Measurements from ENCODE around the gene RDH5. TPM values are rescaled to one million over a fixed set of nuclear protein-coding genes. Genes with fewer than 3 reads are reported as not detected.

The RDH5 gene
- total and polyA plus RNA-seq, 4 donors = 9.2 to 61.7 (median 29.2) TPM

- H3K9ac ChIP-seq (ENCODE audit: low read depth in 1 of 2, low read length in 2 of 2) = peak overlapping the region; percentile 64 to 70
- H3K36me3 ChIP-seq (ENCODE audit: control insufficient read depth in 4 of 4, insufficient read depth in 3 of 4, low read depth in 1 of 4, low read length in 3 of 4) = peaks cover 0 to 9% (median 0%) of the 10 kb centered on the region in 4 donors
- H3K4me3 ChIP-seq (ENCODE audit: low read depth in 1 of 3, low read length in 3 of 3) = peak overlapping the region; percentile 67 to 97 (median 72)
- H3K9me3 ChIP-seq (ENCODE audit: control insufficient read depth in 4 of 4, low read length in 3 of 4) = no peaks in the 10 kb centered on the region
- peak; percentile 63 for TF ChIP-seq CTCF (IDR thresholded peaks at IDR 0.05; ENCODE audit: low read depth, low read length, missing input control)
- TF ChIP-seq MAX (IDR thresholded peaks at IDR 0.05) = peak; percentile 70
- TF ChIP-seq FOXA2 (IDR thresholded peaks at IDR 0.05) = peak; percentile 2
- TF ChIP-seq EGR1 (IDR thresholded peaks at IDR 0.05; ENCODE audit: low read depth in 2 of 2) = peak; percentile 99
- peak; percentile 94 for TF ChIP-seq HNF4G (IDR thresholded peaks at IDR 0.05)
- peak; percentile 93 to 94 for TF ChIP-seq HNF4A (conservative IDR thresholded peaks at IDR 0.05)
- peak; percentile 78 for TF ChIP-seq REST (IDR thresholded peaks at IDR 0.05)
- peak; percentile 73 to 80 for TF ChIP-seq RAD21 (IDR thresholded peaks at IDR 0.05)
- TF ChIP-seq TAF1 (conservative IDR thresholded peaks at IDR 0.05) = peak; percentile 93
- peak; percentile 70 to 91 for TF ChIP-seq RXRA (IDR thresholded peaks at IDR 0.05)
- TF ChIP-seq ZBTB33 (IDR thresholded peaks at IDR 0.05) = peak; percentile 80
- peak in 1 of 2 donors; percentile 66 for TF ChIP-seq GABPA (IDR thresholded peaks at IDR 0.05 in 1 of 2, conservative IDR thresholded peaks at IDR 0.05 in 1 of 2)
- TF ChIP-seq ATF3 (IDR thresholded peaks at IDR 0.05) = no peak
- peak; percentile 96 for TF ChIP-seq SP1 (IDR thresholded peaks at IDR 0.05)
- TF ChIP-seq FOXA1 (IDR thresholded peaks at IDR 0.05) = no peak
- TF ChIP-seq YY1 (IDR thresholded peaks at IDR 0.05) = peak; percentile 57
- TF ChIP-seq NR2F2 (IDR thresholded peaks at IDR 0.05) = peak; percentile 24
- peak; percentile 76 to 78 for TF ChIP-seq JUND (IDR thresholded peaks at IDR 0.05)
- DNase-seq (ENCODE audit: low spot score) = peak; percentile 50
- peak overlapping the region; percentile 56 to 72 for H3K27ac ChIP-seq (ENCODE audit: low read depth in 1 of 2, low read length in 2 of 2)
- H3K27me3 ChIP-seq (ENCODE audit: control insufficient read depth in 4 of 4, insufficient read depth in 4 of 4, low read length in 3 of 4) = no peaks in the 10 kb centered on the region
- 8% methylated on average over 17 of the region's 17 CpGs for WGBS
- peaks cover 6 to 22% (median 9%) of the 10 kb centered on the region in 4 donors for H3K4me1 ChIP-seq (ENCODE audit: control insufficient read depth in 4 of 4, insufficient read depth in 4 of 4, low read length in 3 of 4)
Measured at GRCh38 chr12:55681142-55682077, 38.8 kb upstream of the RDH5 start.

Data from liver (tissue), 9 donors.